Smooth muscle cell (in vitro differentiated cells): ENCODE data around the gene ZNF561. TPM values are rescaled to one million over a fixed set of nuclear protein-coding genes. Genes with fewer than 3 reads are reported as not detected.
A peak's percentile ranks its signal among the peaks of the same experiment; 100 is the strongest.

Experiments used
- DNase-seq: peaks from one replicate; lab custom pipeline; 2025; ENCODE audit not compliant: unreplicated experiment; lab: John Stamatoyannopoulos, UW
- H2AFZ ChIP-seq: fragments of 200-600 bp; sonication (generic); 2 replicates; pipeline ENCODE4 v1.6.0; 2016; ENCODE audit warnings: antibody characterized with exemption, low read depth, mild to moderate bottlenecking
- H3F3A ChIP-seq: fragments of 200-600 bp; sonication (generic); 2 replicates; pipeline ENCODE4 v1.6.0; 2017; ENCODE audit warnings: antibody characterized with exemption, low read depth
- H3K27ac ChIP-seq: fragments of 200-600 bp; sonication (generic); 2 replicates; pipeline ENCODE4 v1.5.1; 2016; ENCODE audit warnings: low read depth, mild to moderate bottlenecking
- H3K27me3 ChIP-seq: fragments of 200-600 bp; sonication (generic); 2 replicates; pipeline ENCODE4 v1.6.1; 2016; ENCODE audit warnings: low read depth, mild to moderate bottlenecking
- H3K36me3 ChIP-seq: fragments of 200-600 bp; sonication (generic); 2 replicates; pipeline ENCODE4 v1.5.1; 2016; ENCODE audit warnings: low read depth
- H3K4me1 ChIP-seq: fragments of 200-600 bp; sonication (generic); 2 replicates; pipeline ENCODE4 v1.5.1; 2016; ENCODE audit warnings: low read depth
- H3K4me2 ChIP-seq: fragments of 200-600 bp; sonication (generic); 2 replicates; pipeline ENCODE4 v1.6.0; 2016; ENCODE audit warnings: mild to moderate bottlenecking
- H3K4me3 ChIP-seq: fragments of 200-600 bp; sonication (generic); 2 replicates; pipeline ENCODE4 v1.5.1; 2016; ENCODE audit warnings: mild to moderate bottlenecking
- H3K79me2 ChIP-seq: fragments of 200-600 bp; sonication (generic); 2 replicates; pipeline ENCODE4 v1.6.0; 2016; ENCODE audit warnings: low read depth, mild to moderate bottlenecking
- H3K9ac ChIP-seq: fragments of 200-600 bp; sonication (generic); 2 replicates; pipeline ENCODE4 v1.6.0; 2016; ENCODE audit warnings: low read depth
- H3K9me3 ChIP-seq: fragments of 200-600 bp; sonication (generic); replicated peaks from 2 replicates; pipeline ENCODE4 v1.5.1; 2016; ENCODE audit warnings: low read depth
- H4K20me1 ChIP-seq: fragments of 200-600 bp; sonication (generic); 2 replicates; pipeline ENCODE4 v1.6.0; 2016; ENCODE audit warnings: low read depth
- WGBS: methylation state at CpG from one replicate; pipeline ENCODE4 v1.1.7; 2016; ENCODE audit warnings: low lambda C conversion rate; 5-methylcytosine and 5-hydroxymethylcytosine counted together
- polyA plus RNA-seq: library from polyadenylated mRNA; unstranded; fragments of >200 nt; fragmentation: Nextera tagmentation; extraction: Ambion mirVana; gene quantifications from 2 replicates; pipeline ENCODE4 v1.2.1, GENCODE V29; 2016
- total RNA-seq: library from RNA; depleted of rRNA; stranded (reverse); fragments of >200 nt; gene quantifications from 2 replicates; pipeline ENCODE4 v1.2.3, GENCODE V29; 2014
- TF ChIP-seq, protein P1 (sequence below): fragments of 200-600 bp; sonication (generic); IDR thresholded peaks from 2 replicates; pipeline ENCODE4 v1.5.1; 2017; ENCODE audit warnings: borderline replicate concordance, mild to moderate bottlenecking, antibody characterized with exemption; ENCODE audit not compliant: insufficient read depth, poor library complexity, severe bottlenecking

The ZNF561 gene
- total and polyA plus RNA-seq, 2 experiments from 2014 or later: 27.1 to 64.2 TPM

DNA sequence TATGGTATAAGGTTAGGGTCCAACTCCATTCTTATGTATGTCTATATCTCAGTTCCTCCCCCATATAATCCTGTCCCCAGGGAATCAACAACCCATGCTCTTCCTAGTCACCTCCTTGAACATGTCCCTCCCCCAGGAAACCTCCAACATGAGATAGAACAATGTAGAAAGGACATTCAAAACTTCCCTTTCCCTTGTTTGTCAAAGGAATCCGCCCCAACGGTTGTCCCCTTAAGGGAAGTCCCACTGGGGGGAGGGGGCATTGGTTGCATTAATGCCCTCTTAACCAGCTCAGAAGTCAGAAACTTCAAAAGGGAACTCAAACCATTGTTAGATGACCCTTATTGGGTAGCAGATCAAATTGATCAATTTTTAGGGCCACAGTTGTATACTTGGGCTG is 6.8 kb upstream of the ZNF561 start:
- peaks cover under 1% of the 10 kb centered on the region for H3K4me1 ChIP-seq
- no peak overlapping the region for H3K4me3 ChIP-seq
- H3K9ac ChIP-seq: no peak overlapping the region
- no peaks in the 10 kb centered on the region for H3K9me3 ChIP-seq
- H3K4me2 ChIP-seq: no peak overlapping the region
- WGBS: 94% methylated on average over 2 of the region's 2 CpGs
- H4K20me1 ChIP-seq: no peaks in the 10 kb centered on the region
- TF ChIP-seq, protein P1, sequence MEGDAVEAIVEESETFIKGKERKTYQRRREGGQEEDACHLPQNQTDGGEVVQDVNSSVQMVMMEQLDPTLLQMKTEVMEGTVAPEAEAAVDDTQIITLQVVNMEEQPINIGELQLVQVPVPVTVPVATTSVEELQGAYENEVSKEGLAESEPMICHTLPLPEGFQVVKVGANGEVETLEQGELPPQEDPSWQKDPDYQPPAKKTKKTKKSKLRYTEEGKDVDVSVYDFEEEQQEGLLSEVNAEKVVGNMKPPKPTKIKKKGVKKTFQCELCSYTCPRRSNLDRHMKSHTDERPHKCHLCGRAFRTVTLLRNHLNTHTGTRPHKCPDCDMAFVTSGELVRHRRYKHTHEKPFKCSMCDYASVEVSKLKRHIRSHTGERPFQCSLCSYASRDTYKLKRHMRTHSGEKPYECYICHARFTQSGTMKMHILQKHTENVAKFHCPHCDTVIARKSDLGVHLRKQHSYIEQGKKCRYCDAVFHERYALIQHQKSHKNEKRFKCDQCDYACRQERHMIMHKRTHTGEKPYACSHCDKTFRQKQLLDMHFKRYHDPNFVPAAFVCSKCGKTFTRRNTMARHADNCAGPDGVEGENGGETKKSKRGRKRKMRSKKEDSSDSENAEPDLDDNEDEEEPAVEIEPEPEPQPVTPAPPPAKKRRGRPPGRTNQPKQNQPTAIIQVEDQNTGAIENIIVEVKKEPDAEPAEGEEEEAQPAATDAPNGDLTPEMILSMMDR: no peak
- H3F3A ChIP-seq: no peaks in the 10 kb centered on the region
- H3K27me3 ChIP-seq: no peaks in the 10 kb centered on the region
- DNase-seq: no peak
- H3K27ac ChIP-seq: no peak overlapping the region
- H3K79me2 ChIP-seq: peaks cover 13% of the 10 kb centered on the region
- no peak overlapping the region for H2AFZ ChIP-seq
- H3K36me3 ChIP-seq: peaks cover 8% of the 10 kb centered on the region

DNA sequence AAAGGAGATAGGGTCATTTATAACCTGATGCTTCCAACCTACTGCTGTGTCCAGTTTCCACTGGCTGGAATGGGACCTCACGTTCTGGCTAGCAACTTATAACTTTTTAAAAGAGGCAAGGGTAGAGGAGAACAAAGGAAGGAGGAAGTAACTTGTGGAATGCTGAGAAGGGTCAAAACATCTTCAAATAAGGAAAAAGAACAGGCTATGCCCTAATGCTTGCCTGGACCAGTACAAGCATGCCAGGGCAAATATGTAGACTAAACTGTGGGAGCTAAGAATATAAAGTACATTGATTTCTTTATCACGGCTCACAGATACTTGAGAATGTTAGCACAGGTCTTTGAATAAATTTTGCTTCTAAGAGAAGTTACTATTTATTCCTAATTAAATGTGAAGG is 1.5 kb upstream of the ZNF561 start:
- DNase-seq: no peak
- Histone ChIP-seq H3K4me1 (peaks cover 19% of the 10 kb centered on the region), H3K9ac (peak overlapping the region; percentile 47), H3K36me3 (peaks cover 8% of the 10 kb centered on the region), H2AFZ (no peak overlapping the region), H3K4me2 (peak overlapping the region; percentile 91), H3K79me2 (peaks cover 43% of the 10 kb centered on the region), H3K27ac (peak overlapping the region; percentile 96), H3K9me3 (no peaks in the 10 kb centered on the region), H3F3A (peaks cover 8% of the 10 kb centered on the region), H4K20me1 (peaks cover 3% of the 10 kb centered on the region), H3K27me3 (no peaks in the 10 kb centered on the region), H3K4me3 (peak overlapping the region; percentile 88)
- TF ChIP-seq, protein P1: no peak
- WGBS: 47% methylated on average over 2 of the region's 2 CpGs

DNA sequence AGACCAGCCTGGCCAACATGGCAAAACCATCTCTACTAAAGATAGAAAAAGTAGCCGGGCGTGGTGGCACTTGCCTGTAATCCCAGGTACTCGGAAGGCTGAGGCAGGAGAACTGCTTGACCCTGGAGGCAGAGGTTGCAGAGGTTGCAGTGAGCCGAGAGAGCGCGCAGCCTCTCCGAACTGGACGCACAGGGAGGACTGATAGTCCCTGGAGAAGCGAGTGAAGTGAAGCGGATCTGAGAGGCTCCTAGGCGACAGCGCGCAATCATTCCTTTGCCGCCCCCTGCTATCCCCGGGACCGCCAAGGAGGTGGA is 233 bp downstream of the ZNF561 start:
- H3K9ac ChIP-seq: peak overlapping the region; percentile 89
- H3K27ac ChIP-seq: peak overlapping the region; percentile 96
- no peak for DNase-seq
- under 1% methylated on average over 16 of the region's 16 CpGs for WGBS
- peaks cover 5% of the 10 kb centered on the region for H3K9me3 ChIP-seq
- peaks cover 54% of the 10 kb centered on the region for H3K79me2 ChIP-seq
- H3K36me3 ChIP-seq: peaks cover 23% of the 10 kb centered on the region
- H3K4me3 ChIP-seq: peak overlapping the region; percentile 88
- H3K27me3 ChIP-seq: no peaks in the 10 kb centered on the region
- peaks cover 8% of the 10 kb centered on the region for H3F3A ChIP-seq
- TF ChIP-seq, protein P1: no peak
- peak overlapping the region; percentile 91 for H3K4me2 ChIP-seq
- H4K20me1 ChIP-seq: peaks cover 3% of the 10 kb centered on the region
- peaks cover 19% of the 10 kb centered on the region for H3K4me1 ChIP-seq
- H2AFZ ChIP-seq: peak overlapping the region; percentile 87

DNA sequence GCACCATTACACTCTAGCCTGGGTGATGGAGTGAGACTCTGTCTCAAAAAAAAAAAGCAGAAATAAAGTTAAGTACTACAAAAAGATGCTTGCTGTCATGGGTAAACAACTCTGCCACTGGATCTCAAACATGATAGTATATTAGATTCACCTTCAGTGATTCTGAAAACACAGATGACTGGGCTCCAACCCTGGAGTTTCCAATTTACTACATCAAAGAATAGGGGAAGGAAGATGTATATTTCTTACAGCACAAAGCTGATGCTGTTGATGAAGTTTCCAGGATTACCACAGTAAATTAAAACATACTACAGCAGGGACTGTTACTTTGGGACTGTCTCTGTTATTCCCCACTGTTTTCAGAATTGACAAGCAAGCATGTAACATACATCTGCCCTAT is 5.2 kb downstream of the ZNF561 start:
- peaks cover 37% of the 10 kb centered on the region for H3K79me2 ChIP-seq
- H4K20me1 ChIP-seq: peaks cover 3% of the 10 kb centered on the region
- H3K27ac ChIP-seq: no peak overlapping the region
- no peaks in the 10 kb centered on the region for H3F3A ChIP-seq
- no peak overlapping the region for H3K9ac ChIP-seq
- TF ChIP-seq, protein P1: no peak
- no peak overlapping the region for H3K4me3 ChIP-seq
- peaks cover 30% of the 10 kb centered on the region for H3K9me3 ChIP-seq
- no peaks in the 10 kb centered on the region for H3K27me3 ChIP-seq
- peaks cover 7% of the 10 kb centered on the region for H3K4me1 ChIP-seq
- H3K36me3 ChIP-seq: peaks cover 70% of the 10 kb centered on the region
- no peak overlapping the region for H3K4me2 ChIP-seq
- no peak for DNase-seq
- no peak overlapping the region for H2AFZ ChIP-seq
